Stimulated activated CD4-positive, alpha-beta T cell treated with anti-CD3 and anti-CD28 coated beads, Interleukin-12 subunit alpha, Interleukin-12 subunit beta, amount 100 ng/mL, for 24 hours (primary cell): ENCODE data around the gene TAGLN.
"Not testable (repeated sequence)": the region's sequence is repeated elsewhere in the genome, so short reads cannot be mapped to it uniquely, and the experiment has no call there.

Experiments used
- DNase-seq, 2 experiments: peaks; one replicate each; pipeline ENCODE4 v3.0.0-alpha.2; 2020; ENCODE audit warnings: low read depth in 2 of 2

Gene TAGLN

GRCh38 chr11:117180661-117181585 lies 18.2 kb upstream of the TAGLN start:
- peak; percentile 17 to 46 for DNase-seq

- DNase-seq, result no peak
These were observed 17.3 kb upstream of the TAGLN start for GRCh38 chr11:117181586-117182550.

- no peak for DNase-seq
These were observed 16.6 kb upstream of the TAGLN start for GRCh38 chr11:117182551-117182935.

GRCh38 chr11:117183178-117183577 lies 16.0 kb upstream of the TAGLN start:
- DNase-seq, result not testable (repeated sequence)

GRCh38 chr11:117183724-117184349 lies 15.3 kb upstream of the TAGLN start:
- DNase-seq, result no peak

GRCh38 chr11:117185736-117186430 lies 13.3 kb upstream of the TAGLN start:
- no peak for DNase-seq

- no peak for DNase-seq
These were observed 12.8 kb upstream of the TAGLN start for GRCh38 chr11:117186431-117186761.

GRCh38 chr11:117187007-117187406 lies 12.2 kb upstream of the TAGLN start:
- no peak for DNase-seq

GRCh38 chr11:117187428-117187798 lies 11.8 kb upstream of the TAGLN start:
- DNase-seq, result no peak

- DNase-seq, result no peak
These were observed 11.2 kb upstream of the TAGLN start for GRCh38 chr11:117187799-117188481.

GRCh38 chr11:117188620-117189081 lies 10.5 kb upstream of the TAGLN start:
- no peak for DNase-seq

GRCh38 chr11:117189191-117189940 lies 9.8 kb upstream of the TAGLN start:
- no peak for DNase-seq

GRCh38 chr11:117189941-117190544 lies 9.1 kb upstream of the TAGLN start:
- DNase-seq, result no peak

- DNase-seq, result no peak
These were observed 7.3 kb upstream of the TAGLN start for GRCh38 chr11:117191680-117192400.

- no peak for DNase-seq
These were observed 6.7 kb upstream of the TAGLN start for GRCh38 chr11:117192401-117192875.

- no peak for DNase-seq
These were observed 5.8 kb upstream of the TAGLN start for GRCh38 chr11:117193130-117194020.

- DNase-seq, result no peak
These were observed 4.9 kb upstream of the TAGLN start for GRCh38 chr11:117194267-117194666.

- no peak for DNase-seq
These were observed 3.9 kb upstream of the TAGLN start for GRCh38 chr11:117195258-117195657.
